Upper lobe of left lung (tissue), 4 donors: Measurements from ENCODE around the gene PCDHB12.

Experiments
- EP300 ChIP-seq, 4 donors: sonication (generic); formaldehyde crosslinking; IDR thresholded peaks; one replicate each; pipeline ENCODE4 v1.5.1; 2017; ENCODE audit warnings: antibody characterized with exemption in 4 of 4, control low read depth in 2 of 4
- POLR2AphosphoS5 ChIP-seq, 2 donors: sonication (generic); formaldehyde crosslinking; IDR thresholded peaks; one replicate each; pipeline ENCODE4 v1.5.1; 2017; ENCODE audit warnings: antibody characterized with exemption in 2 of 2
- TF ChIP-seq, protein P1 (sequence below), 6 experiments: fragments of 450-650 bp in 4 of 6; fragments of 200-600 bp in 2 of 6; sonication (generic) in 2 of 6; IDR thresholded peaks; one replicate each; pipeline ENCODE4 v1.5.1; 2016 to 2019; ENCODE audit warnings: antibody characterized with exemption in 6 of 6

- TF ChIP-seq, protein P1, sequence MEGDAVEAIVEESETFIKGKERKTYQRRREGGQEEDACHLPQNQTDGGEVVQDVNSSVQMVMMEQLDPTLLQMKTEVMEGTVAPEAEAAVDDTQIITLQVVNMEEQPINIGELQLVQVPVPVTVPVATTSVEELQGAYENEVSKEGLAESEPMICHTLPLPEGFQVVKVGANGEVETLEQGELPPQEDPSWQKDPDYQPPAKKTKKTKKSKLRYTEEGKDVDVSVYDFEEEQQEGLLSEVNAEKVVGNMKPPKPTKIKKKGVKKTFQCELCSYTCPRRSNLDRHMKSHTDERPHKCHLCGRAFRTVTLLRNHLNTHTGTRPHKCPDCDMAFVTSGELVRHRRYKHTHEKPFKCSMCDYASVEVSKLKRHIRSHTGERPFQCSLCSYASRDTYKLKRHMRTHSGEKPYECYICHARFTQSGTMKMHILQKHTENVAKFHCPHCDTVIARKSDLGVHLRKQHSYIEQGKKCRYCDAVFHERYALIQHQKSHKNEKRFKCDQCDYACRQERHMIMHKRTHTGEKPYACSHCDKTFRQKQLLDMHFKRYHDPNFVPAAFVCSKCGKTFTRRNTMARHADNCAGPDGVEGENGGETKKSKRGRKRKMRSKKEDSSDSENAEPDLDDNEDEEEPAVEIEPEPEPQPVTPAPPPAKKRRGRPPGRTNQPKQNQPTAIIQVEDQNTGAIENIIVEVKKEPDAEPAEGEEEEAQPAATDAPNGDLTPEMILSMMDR (IDR thresholded peaks at IDR 0.05) = no peak
- TF ChIP-seq POLR2AphosphoS5 (IDR thresholded peaks at IDR 0.05) (no peak), EP300 (IDR thresholded peaks at IDR 0.05) (no peak)
Measured at GRCh38 chr5:141258464-141258863, 49.9 kb downstream of the PCDHB12 start.
